HepG2 (cell line): ENCODE measurements around the gene TMEM250. TPM values are rescaled to one million over a fixed set of nuclear protein-coding genes. Genes with fewer than 3 reads are reported as not detected.

ENCODE experiments used
- DMAP1 ChIP-seq: IDR thresholded peaks from 2 replicates; pipeline ENCODE4 v1.6.1; 2016
- MAFF ChIP-seq: IDR thresholded peaks from 2 replicates; pipeline ENCODE4 v1.6.1; 2011; ENCODE audit warnings: low read depth, low read length, improper control_type of control experiment
- MAFG ChIP-seq: sonication (generic); formaldehyde crosslinking; IDR thresholded peaks from 2 replicates; pipeline ENCODE4 v1.5.1; 2020; ENCODE audit warnings: mild to moderate bottlenecking, missing genetic modification reagents
- MAFK ChIP-seq, 2 experiments: IDR thresholded peaks in 1 of 2; conservative IDR thresholded peaks in 1 of 2; 2 replicates each; pipeline ENCODE4 v1.6.1; 2011; ENCODE audit warnings: improper control_type of control experiment in 2 of 2, low read length in 2 of 2
- POGK ChIP-seq: sonication (generic); formaldehyde crosslinking; conservative IDR thresholded peaks from 2 replicates; pipeline ENCODE4 v1.8.0; 2022; ENCODE audit warnings: mild to moderate bottlenecking, moderate library complexity, missing genetic modification reagents
- STAT6 ChIP-seq: sonication (generic); formaldehyde crosslinking; IDR thresholded peaks from 2 replicates; pipeline ENCODE4 v1.4.0; 2020; ENCODE audit warnings: missing genetic modification reagents, mild to moderate bottlenecking, borderline replicate concordance
- ZNF101 ChIP-seq: sonication (generic); formaldehyde crosslinking; IDR thresholded peaks from 2 replicates; pipeline ENCODE4 v1.4.0; 2020; ENCODE audit warnings: mild to moderate bottlenecking, low read depth, missing genetic modification reagents, borderline replicate concordance
- ZNF121 ChIP-seq: sonication (generic); formaldehyde crosslinking; IDR thresholded peaks from 2 replicates; pipeline ENCODE4 v1.5.0; 2020; ENCODE audit warnings: mild to moderate bottlenecking, missing genetic modification reagents
- ZNF33B ChIP-seq: sonication (generic); formaldehyde crosslinking; IDR thresholded peaks from 2 replicates; pipeline ENCODE4 v1.5.1; 2020; ENCODE audit warnings: mild to moderate bottlenecking, missing genetic modification reagents
- ZNF367 ChIP-seq: sonication (generic); formaldehyde crosslinking; IDR thresholded peaks from 2 replicates; pipeline ENCODE4 v1.4.0; 2020; ENCODE audit warnings: missing genetic modification reagents, borderline replicate concordance
- polyA plus RNA-seq, 8 experiments: library from polyadenylated mRNA; depleted of rRNA in 3 of 8; stranded (reverse) in 7 of 8; unstranded in 1 of 8; fragments of >200 nt; fragmentation: Illumina TruSeq in 4 of 8; extraction: Trizol in 4 of 8; gene quantifications; 2 replicates each; pipeline versions ENCODE4 v1.2.1 to v1.2.3, GENCODE V29; 2011 to 2016; ENCODE audit warnings: low read depth in 4 of 8, missing spikeins in 1 of 8, mixed read lengths in 1 of 8; ENCODE audit not compliant: insufficient read depth in 1 of 8
- total RNA-seq, 5 experiments: library from RNA; depleted of rRNA; stranded (reverse); fragments of >200 nt; fragmentation: Illumina TruSeq; extraction: Trizol; gene quantifications; 2 replicates each; pipeline ENCODE4 v1.2.3, GENCODE V29; 2016; ENCODE audit warnings: low read depth in 1 of 5
- TF ChIP-seq, protein P1 (sequence below): sonication (generic); formaldehyde crosslinking; IDR thresholded peaks from 2 replicates; pipeline ENCODE4 v1.5.1; 2020; ENCODE audit warnings: mild to moderate bottlenecking, missing genetic modification reagents, borderline replicate concordance
- TF ChIP-seq, protein P2 (sequence below): sonication (generic); formaldehyde crosslinking; IDR thresholded peaks from 2 replicates; pipeline ENCODE4 v1.5.0; 2020; ENCODE audit warnings: mild to moderate bottlenecking, missing genetic modification reagents, moderate library complexity
- TF ChIP-seq, protein P3 (sequence below): sonication (generic); formaldehyde crosslinking; IDR thresholded peaks from 2 replicates; pipeline ENCODE4 v1.5.0; 2020; ENCODE audit warnings: missing genetic modification reagents

TMEM250 gene
- total and polyA plus RNA-seq, 2 of the 13 experiments (the other 11 are each of a cell fraction or from before 2014, with no cell fraction given), result 5.5 to 13.9 TPM

GRCh38 chr9:136110082-136111061 lies 8.3 kb downstream of the TMEM250 start (continued):
- TF ChIP-seq, protein P1, sequence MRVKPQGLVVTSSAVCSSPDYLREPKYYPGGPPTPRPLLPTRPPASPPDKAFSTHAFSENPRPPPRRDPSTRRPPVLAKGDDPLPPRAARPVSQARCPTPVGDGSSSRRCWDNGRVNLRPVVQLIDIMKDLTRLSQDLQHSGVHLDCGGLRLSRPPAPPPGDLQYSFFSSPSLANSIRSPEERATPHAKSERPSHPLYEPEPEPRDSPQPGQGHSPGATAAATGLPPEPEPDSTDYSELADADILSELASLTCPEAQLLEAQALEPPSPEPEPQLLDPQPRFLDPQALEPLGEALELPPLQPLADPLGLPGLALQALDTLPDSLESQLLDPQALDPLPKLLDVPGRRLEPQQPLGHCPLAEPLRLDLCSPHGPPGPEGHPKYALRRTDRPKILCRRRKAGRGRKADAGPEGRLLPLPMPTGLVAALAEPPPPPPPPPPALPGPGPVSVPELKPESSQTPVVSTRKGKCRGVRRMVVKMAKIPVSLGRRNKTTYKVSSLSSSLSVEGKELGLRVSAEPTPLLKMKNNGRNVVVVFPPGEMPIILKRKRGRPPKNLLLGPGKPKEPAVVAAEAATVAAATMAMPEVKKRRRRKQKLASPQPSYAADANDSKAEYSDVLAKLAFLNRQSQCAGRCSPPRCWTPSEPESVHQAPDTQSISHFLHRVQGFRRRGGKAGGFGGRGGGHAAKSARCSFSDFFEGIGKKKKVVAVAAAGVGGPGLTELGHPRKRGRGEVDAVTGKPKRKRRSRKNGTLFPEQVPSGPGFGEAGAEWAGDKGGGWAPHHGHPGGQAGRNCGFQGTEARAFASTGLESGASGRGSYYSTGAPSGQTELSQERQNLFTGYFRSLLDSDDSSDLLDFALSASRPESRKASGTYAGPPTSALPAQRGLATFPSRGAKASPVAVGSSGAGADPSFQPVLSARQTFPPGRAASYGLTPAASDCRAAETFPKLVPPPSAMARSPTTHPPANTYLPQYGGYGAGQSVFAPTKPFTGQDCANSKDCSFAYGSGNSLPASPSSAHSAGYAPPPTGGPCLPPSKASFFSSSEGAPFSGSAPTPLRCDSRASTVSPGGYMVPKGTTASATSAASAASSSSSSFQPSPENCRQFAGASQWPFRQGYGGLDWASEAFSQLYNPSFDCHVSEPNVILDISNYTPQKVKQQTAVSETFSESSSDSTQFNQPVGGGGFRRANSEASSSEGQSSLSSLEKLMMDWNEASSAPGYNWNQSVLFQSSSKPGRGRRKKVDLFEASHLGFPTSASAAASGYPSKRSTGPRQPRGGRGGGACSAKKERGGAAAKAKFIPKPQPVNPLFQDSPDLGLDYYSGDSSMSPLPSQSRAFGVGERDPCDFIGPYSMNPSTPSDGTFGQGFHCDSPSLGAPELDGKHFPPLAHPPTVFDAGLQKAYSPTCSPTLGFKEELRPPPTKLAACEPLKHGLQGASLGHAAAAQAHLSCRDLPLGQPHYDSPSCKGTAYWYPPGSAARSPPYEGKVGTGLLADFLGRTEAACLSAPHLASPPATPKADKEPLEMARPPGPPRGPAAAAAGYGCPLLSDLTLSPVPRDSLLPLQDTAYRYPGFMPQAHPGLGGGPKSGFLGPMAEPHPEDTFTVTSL (CRISPR knock-in tag), result no peak
- TF ChIP-seq STAT6 (no peak), MAFG (CRISPR knock-in tag) (0 out of 2 replicates have a peak, but pooled peaks have one; percentile 67), ZNF121 (CRISPR knock-in tag) (no peak), ZNF101 (no peak), MAFK (conservative IDR thresholded peaks at IDR 0.05 in 1 of 2, IDR thresholded peaks at IDR 0.05 in 1 of 2; ENCODE audit: low read length in 2 of 2) (peak; percentile 98), MAFF (peak; percentile 97), ZNF33B (CRISPR knock-in tag) (no peak), DMAP1 (CRISPR knock-in tag) (no peak), ZNF367 (CRISPR knock-in tag) (no peak), POGK (CRISPR knock-in tag) (no peak)
- TF ChIP-seq, protein P2, sequence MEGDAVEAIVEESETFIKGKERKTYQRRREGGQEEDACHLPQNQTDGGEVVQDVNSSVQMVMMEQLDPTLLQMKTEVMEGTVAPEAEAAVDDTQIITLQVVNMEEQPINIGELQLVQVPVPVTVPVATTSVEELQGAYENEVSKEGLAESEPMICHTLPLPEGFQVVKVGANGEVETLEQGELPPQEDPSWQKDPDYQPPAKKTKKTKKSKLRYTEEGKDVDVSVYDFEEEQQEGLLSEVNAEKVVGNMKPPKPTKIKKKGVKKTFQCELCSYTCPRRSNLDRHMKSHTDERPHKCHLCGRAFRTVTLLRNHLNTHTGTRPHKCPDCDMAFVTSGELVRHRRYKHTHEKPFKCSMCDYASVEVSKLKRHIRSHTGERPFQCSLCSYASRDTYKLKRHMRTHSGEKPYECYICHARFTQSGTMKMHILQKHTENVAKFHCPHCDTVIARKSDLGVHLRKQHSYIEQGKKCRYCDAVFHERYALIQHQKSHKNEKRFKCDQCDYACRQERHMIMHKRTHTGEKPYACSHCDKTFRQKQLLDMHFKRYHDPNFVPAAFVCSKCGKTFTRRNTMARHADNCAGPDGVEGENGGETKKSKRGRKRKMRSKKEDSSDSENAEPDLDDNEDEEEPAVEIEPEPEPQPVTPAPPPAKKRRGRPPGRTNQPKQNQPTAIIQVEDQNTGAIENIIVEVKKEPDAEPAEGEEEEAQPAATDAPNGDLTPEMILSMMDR (CRISPR knock-in tag), result peak; percentile 18; the same call in 1 of the 2 replicates
- TF ChIP-seq, protein P3, sequence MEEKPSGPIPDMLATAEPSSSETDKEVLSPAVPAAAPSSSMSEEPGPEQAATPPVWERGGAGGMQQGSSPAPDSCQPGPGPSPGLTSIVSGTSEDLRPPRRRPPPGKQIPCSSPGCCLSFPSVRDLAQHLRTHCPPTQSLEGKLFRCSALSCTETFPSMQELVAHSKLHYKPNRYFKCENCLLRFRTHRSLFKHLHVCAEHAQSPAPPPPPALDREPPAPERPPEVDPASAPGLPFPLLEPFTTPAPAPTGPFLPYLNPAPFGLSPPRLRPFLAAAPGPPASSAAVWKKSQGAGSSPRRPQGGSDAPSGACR (CRISPR knock-in tag), result no peak
